ENCODE measurements around the gene MICU1.

GRCh38 chr10:72351479-72351878 is 274.4 kb downstream of the MICU1 start:
- TF ChIP-seq, protein P1, sequence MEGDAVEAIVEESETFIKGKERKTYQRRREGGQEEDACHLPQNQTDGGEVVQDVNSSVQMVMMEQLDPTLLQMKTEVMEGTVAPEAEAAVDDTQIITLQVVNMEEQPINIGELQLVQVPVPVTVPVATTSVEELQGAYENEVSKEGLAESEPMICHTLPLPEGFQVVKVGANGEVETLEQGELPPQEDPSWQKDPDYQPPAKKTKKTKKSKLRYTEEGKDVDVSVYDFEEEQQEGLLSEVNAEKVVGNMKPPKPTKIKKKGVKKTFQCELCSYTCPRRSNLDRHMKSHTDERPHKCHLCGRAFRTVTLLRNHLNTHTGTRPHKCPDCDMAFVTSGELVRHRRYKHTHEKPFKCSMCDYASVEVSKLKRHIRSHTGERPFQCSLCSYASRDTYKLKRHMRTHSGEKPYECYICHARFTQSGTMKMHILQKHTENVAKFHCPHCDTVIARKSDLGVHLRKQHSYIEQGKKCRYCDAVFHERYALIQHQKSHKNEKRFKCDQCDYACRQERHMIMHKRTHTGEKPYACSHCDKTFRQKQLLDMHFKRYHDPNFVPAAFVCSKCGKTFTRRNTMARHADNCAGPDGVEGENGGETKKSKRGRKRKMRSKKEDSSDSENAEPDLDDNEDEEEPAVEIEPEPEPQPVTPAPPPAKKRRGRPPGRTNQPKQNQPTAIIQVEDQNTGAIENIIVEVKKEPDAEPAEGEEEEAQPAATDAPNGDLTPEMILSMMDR (conservative IDR thresholded peaks at IDR 0.05) = no peak
- TF ChIP-seq EZH2 (IDR thresholded peaks at IDR 0.05; ENCODE audit: low read depth) = no peak

Measured in PC-9 (cell line).